DMS53 (cell line): ENCODE results near the gene HEXIM1.

Experiments used
- DNase-seq: peaks from one replicate; lab custom pipeline; 2025; lab: John Stamatoyannopoulos, UW

Gene HEXIM1

DNA sequence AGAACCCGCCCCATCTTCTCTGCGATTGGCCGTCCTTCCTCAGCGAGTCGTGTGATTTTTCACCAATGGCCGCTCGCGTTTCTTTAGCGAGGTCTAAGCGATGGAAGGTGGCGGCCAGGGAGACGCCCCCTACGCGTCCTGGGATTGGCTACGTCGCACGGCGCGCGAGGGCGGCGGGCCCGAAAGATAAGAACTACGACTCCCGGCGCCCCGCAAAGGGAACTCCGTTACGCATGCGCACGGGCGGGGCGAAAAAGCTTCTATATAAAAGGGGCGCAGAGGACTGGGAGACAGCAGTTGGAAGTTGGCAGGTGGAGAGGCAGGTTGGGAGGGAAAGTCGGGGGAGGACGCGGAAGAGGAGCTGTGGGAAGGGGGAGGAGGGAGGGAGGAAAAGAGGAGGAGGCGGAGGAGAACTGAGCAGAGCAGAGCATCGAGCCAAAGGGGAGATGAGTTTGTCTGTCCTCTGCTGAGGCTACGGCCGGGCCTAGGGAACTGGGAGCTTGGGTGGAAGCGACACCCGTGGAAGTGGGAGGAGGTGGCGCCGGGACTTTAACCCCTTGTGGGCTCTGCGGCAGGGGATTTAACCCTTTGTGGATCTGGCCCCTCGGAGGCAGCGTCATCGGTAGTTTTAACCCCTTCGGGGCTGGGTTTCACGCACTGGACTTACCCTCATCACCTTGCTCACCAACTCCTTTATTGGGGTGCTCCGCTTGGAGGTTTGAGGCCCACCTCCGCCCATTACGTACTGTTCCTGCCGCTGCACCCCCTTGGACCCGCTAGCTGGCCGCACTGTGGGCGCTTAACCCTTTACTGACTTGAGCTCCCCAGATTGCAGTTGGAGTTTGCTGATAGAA is at the start of gene HEXIM1:
TSS of gene HEXIM1 (plus strand) at position 293 of the 854 bp plus-strand sequence. CDS start 716 bp downstream, outside the sequence.
- peak; percentile 100 for DNase-seq

- peak; percentile 93 for DNase-seq
Observed at GRCh38 chr17:45098869-45099616, 49.2 kb upstream of the HEXIM1 start.

GRCh38 chr17:45101546-45101882 is 46.8 kb upstream of the HEXIM1 start:
- DNase-seq = no peak

DNA sequence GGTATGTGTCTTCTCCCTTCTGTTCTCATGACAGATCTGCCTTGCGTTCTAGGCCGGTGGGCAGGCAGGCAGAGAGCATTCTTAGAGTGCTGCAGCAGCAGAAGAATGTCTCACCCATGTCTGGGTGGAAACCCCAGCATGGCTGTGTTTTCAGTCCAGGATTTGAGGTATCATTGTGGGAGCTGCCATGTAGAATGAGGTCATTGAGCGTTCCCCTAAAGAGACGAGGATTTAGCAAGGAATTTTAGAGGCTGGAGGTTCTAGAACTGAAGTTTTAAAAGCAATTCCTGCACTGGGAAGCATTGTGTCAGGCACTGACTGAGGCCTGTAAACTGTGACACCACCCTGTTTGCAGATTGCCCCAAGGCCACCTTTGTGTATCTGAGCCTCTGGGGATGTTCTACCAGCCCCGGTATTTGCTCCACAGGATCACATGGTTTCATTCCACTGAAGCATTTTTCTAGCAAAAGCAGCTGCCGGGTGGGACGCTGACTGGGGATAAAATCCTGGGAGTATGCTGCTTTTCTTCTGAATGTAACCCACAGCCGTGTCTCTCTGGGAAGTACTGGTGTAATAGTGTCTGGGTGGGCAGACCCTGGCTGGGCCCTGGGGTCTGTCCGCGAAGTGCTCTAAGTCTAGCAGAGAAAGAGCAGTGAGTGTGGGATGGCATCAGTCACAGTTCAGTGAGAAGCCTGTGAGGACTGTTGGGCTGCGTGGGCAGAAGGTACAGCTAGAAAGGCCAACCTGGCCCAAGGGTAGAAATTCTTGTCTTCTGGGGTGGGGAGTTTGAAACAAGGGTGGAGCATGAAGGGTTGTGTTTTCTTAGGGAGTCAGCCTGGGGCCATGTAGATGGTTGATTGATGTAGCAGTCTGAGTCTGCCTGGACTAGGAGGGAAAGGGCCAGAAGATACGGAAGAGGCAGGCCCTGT is 46.1 kb upstream of the HEXIM1 start:
- DNase-seq = no peak

- DNase-seq = no peak
Observed at GRCh38 chr17:45102856-45103255, 45.4 kb upstream of the HEXIM1 start.

DNA sequence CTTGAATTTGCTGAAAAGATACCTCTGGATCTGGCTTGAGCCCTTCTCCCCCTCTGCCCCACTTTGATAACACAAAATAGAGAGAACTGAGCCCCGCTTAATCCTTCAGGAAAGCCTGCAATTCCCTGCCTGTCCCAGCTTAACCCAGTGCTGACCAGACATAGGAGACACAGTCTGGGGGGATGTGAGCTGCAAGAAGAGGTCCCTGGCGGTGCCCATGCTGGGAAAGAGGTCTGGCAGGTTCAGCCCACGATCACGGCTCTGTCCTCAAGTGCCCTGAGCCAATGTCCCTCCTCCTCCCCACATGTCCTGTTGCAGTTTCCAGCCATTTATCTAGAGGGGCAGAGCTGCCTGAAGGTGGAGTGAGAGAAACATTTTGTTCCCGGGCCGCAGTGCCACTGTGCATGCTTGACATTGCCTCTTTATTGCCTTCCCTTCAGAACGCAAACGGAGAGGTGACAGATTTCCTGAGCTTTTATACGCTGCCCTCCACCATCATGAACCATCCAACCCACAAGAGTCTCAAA is 44.9 kb upstream of the HEXIM1 start:
- DNase-seq = no peak

- DNase-seq = no peak
Observed at GRCh38 chr17:45104029-45104428, 44.2 kb upstream of the HEXIM1 start.

GRCh38 chr17:45104497-45104896 is 43.8 kb upstream of the HEXIM1 start:
- no peak for DNase-seq

DNA sequence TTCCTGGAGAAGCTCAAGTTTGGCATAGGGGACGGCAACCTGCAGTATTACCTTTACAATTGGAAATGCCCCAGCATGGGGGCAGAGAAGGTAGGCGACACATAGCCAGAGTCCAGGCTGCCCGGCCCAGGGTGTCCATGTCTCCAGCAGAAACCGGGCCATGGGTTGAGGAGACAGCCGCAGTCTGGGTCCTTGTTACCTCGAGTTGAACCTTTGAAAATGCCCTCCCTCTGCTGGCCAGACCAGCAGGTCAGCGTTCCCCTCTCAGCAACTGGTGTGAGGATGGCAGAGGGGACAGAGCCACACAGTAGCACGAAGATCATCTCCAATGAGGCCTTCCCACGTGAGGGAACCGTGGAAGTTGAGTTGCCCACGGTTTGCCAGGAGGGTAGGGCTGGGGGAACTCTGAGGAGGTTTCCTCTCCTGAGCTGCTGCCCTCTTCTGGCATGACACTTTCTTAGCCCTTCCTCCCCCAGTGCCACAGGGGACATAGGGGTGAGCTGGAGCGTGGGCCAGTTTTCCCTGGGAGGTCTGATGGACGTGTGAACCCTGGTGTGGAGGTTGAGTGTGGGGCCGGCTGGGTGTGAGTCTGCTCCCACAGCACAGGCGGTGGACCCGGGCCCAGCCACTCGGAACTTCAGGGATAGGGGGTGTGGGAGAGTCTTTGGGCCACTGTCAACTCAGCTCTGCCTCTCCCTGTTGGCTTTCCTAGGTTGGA is 43.2 kb upstream of the HEXIM1 start:
- DNase-seq = no peak

DNA sequence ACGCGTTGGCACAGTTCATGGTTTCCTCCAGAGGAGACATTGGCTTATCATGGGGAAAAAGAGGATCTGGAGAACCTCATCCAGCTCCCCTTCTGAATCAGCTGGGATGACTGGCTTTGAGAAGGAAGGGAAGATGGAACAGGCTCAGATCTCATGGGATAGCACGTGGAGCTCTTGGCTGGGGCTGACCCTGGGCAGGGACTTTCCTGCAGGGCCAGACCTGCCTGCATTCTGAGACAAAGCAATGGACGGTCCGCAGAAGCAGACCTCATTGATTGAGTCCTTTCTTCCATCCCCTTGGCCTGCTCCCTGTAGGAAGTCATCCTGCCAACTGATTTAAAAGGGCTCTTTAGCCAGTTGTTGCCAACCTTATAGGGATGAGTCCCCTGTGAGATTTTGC is 42.2 kb upstream of the HEXIM1 start:
- DNase-seq = no peak

DNA sequence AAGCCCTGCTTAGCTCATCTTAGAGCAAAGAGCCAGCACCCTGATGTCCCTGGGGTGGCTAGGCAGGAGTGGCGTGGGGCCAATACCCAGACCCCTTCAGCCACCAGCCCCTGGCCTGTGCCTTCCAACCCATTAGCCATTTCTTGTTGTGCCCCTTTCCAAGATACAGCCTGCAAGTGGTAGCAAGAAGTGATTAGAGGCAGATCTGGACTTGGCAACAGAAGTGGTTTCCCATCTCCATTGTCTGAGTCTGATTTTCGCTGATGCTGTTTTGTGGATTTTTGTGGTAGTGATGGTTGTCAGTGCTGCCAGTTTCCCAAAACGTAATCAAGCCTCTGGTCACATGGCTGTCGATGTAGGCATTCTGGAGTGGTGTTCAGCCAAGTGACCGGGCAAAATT is 41.7 kb upstream of the HEXIM1 start:
- no peak for DNase-seq

GRCh38 chr17:45107293-45108010 is 40.8 kb upstream of the HEXIM1 start:
- DNase-seq = no peak

DNA sequence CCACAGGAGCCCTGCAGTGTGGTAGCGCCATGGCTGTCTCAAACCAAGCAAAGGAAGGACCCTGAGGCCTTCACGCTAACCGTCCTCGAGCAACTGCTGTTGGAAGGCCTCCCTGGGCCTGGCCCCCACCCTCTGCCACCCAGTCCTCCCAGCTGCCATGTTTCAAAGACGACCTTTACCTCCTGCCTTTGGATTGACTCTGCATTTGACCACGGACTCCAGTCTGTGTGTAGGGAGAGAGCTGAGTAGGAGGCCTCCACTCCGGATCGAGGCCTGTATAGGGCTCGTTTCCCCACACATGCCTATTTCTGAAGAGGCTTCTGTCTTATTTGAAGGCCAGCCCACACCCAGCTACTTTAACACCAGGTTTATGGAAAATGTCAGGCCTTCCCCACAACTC is 40.2 kb upstream of the HEXIM1 start:
- DNase-seq = no peak

- DNase-seq = peak; percentile 55
Observed at GRCh38 chr17:45108595-45109521, 39.4 kb upstream of the HEXIM1 start.

GRCh38 chr17:45110676-45111611 is 37.3 kb upstream of the HEXIM1 start:
- no peak for DNase-seq

DNA sequence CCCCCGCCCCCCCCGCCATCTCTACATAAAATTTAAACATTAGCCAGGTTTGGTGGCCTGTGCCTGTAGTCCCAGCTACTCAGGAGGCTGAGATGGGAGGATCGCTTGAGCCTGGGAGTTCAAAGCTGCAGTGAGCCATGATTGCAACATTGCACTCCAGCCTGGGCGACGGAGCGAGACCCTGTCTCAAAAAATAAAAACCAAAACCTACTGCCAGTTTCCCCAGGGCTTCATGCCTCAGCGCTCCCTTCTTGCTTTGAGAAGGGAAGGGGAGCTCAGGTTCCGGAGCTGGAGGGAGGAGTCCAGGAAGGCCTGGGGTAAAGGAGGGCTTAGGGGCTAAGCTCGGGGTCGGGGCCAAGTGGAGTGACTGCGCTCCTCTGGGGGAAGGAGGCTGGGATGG is 36.4 kb upstream of the HEXIM1 start:
- DNase-seq = no peak

- no peak for DNase-seq
Observed at GRCh38 chr17:45112559-45113423, 35.5 kb upstream of the HEXIM1 start.

GRCh38 chr17:45113424-45113754 is 34.9 kb upstream of the HEXIM1 start:
- no peak for DNase-seq
